ENCODE measurements around the gene CRELD2. TPM values are rescaled to one million over a fixed set of nuclear protein-coding genes. Genes with fewer than 3 reads are reported as not detected.

CRELD2 gene
- total RNA-seq, 1 donor from 2014 or later, result 54.9 TPM

DNA sequence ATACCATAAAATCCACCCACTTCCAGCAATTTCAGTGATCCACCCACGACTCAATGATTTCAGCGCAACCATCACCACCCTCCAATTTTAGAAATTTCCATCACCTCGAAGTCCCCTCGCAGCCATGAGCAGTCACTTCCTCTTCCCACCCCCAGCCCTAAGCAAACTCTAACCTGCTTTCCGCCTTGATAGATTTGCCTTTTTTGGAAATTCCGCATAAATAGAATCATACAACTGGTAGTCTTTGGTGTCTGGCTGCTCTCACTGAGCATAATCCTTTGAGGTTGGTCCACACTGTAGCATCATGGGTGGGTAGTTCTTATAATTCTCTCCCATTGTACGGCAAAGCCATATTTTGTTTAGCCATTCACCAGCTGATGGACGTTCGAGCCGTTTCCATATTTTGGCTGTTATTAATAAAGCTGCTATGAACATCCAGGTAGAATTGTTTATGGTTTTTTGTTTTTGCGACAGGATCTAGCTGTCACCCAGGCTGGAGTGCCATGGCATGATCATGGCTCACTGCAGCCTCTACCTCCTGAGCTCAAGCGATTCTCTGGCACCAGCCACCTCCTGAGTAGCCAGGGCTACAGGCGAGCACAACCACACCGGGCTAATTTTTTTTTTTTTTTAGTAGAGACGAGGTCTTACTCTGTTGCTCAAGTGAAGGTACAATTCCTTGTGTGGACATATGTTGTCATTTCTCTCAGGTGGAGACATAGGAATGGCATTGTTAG, 58.2 kb downstream of the CRELD2 start:
- Mint-ChIP-seq H3K27ac (ENCODE audit: unreplicated experiment) (no peak overlapping the region), H3K36me3 (ENCODE audit: unreplicated experiment) (no peaks in the 10 kb centered on the region), H3K9me3 (ENCODE audit: unreplicated experiment) (peaks cover 4% of the 10 kb centered on the region), H3K4me3 (ENCODE audit: unreplicated experiment) (no peak overlapping the region), H3K4me1 (ENCODE audit: unreplicated experiment) (peaks cover 8% of the 10 kb centered on the region), H3K27me3 (ENCODE audit: unreplicated experiment) (no peaks in the 10 kb centered on the region)
- TF ChIP-seq, protein P1, sequence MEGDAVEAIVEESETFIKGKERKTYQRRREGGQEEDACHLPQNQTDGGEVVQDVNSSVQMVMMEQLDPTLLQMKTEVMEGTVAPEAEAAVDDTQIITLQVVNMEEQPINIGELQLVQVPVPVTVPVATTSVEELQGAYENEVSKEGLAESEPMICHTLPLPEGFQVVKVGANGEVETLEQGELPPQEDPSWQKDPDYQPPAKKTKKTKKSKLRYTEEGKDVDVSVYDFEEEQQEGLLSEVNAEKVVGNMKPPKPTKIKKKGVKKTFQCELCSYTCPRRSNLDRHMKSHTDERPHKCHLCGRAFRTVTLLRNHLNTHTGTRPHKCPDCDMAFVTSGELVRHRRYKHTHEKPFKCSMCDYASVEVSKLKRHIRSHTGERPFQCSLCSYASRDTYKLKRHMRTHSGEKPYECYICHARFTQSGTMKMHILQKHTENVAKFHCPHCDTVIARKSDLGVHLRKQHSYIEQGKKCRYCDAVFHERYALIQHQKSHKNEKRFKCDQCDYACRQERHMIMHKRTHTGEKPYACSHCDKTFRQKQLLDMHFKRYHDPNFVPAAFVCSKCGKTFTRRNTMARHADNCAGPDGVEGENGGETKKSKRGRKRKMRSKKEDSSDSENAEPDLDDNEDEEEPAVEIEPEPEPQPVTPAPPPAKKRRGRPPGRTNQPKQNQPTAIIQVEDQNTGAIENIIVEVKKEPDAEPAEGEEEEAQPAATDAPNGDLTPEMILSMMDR (IDR thresholded peaks at IDR 0.05), result no peak
- no peak for DNase-seq (ENCODE audit: extremely low spot score, unreplicated experiment)

Small RNAs within 50 kb of the gene (microRNA-seq; reads per million reads assigned to microRNA genes)
- gene MIR6821 (ENCODE audit: unreplicated experiment), result not detected

Other genes starting within 250 kb of the CRELD2 start
- 34.3 and 40.6 TPM in 2 replicates for gene BRD1, start 90.8 kb upstream of the CRELD2 start, total RNA-seq
- 17.2 and 17.3 TPM in 2 replicates for gene ZBED4, start 64.8 kb upstream of the CRELD2 start, total RNA-seq
- gene ALG12, start 196 bp upstream of the CRELD2 start, total RNA-seq, result 27.1 and 27.9 TPM in 2 replicates
- 18.6 TPM in 2 replicates for gene PIM3, start 42.1 kb downstream of the CRELD2 start, total RNA-seq
- not detected in 2 replicates for gene IL17REL, start 94.1 kb downstream of the CRELD2 start, total RNA-seq
- not detected in 2 replicates for gene TTLL8, start 139.7 kb downstream of the CRELD2 start, total RNA-seq
- not detected in 2 replicates for gene MLC1, start 166.8 kb downstream of the CRELD2 start, total RNA-seq
- gene MOV10L1, start 171.4 kb downstream of the CRELD2 start, total RNA-seq, result 0.97 and 1.4 TPM in 2 replicates

Data from osteocyte (in vitro differentiated cells).